Thyroid gland (tissue), 4 donors: ENCODE data around the gene LAPTM4A.

Experiments used
- POLR2A ChIP-seq, 2 donors: fragments of 450-650 bp; IDR thresholded peaks; one replicate each; pipeline ENCODE4 v1.6.1; 2017; ENCODE audit warnings: antibody characterized with exemption in 2 of 2, mild to moderate bottlenecking in 2 of 2, moderate library complexity in 1 of 2
- TF ChIP-seq, protein P1 (sequence below), 6 experiments: fragments of 200-600 bp in 3 of 6; fragments of 450-650 bp in 3 of 6; sonication (generic) in 3 of 6; IDR thresholded peaks; one replicate each; pipeline ENCODE4 v1.5.1; 2016 to 2019; ENCODE audit warnings: antibody characterized with exemption in 6 of 6, mild to moderate bottlenecking in 2 of 6, inconsistent platforms in 1 of 6, moderate library complexity in 1 of 6

DNA sequence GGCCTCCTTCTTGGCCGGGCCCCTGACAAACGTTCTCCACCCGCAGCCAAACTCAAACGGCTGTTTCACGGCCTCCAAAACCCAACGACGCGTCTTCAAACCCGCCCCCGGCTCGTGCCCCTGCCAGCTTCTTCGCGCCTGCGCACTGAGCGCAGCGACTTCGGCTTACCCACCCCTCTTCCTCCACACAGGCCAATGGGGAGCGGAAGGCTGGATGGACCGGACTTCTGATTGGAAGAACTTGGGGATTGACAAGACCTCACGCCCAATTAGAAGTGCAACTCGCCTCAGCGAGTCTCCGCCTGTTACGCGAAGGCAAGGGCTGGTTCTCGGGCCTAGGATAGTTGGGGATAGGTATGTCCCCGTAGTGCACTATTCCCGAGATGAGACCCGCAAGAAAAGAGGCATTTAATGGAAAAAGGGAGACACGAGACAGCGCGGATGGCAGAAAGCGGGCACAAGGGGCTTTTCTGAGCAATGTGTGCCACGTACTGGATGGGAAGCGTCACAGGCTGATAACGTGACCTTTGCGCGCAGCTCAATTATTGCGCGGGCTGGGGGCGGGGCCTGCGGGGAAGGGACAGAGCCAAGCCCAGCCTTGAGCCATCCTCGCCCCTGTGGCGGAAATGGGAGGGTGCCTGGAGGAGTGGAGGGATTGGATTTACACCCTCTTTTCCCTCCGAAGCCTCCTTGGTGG is at the start of gene LAPTM4A:
- TF ChIP-seq, protein P1, sequence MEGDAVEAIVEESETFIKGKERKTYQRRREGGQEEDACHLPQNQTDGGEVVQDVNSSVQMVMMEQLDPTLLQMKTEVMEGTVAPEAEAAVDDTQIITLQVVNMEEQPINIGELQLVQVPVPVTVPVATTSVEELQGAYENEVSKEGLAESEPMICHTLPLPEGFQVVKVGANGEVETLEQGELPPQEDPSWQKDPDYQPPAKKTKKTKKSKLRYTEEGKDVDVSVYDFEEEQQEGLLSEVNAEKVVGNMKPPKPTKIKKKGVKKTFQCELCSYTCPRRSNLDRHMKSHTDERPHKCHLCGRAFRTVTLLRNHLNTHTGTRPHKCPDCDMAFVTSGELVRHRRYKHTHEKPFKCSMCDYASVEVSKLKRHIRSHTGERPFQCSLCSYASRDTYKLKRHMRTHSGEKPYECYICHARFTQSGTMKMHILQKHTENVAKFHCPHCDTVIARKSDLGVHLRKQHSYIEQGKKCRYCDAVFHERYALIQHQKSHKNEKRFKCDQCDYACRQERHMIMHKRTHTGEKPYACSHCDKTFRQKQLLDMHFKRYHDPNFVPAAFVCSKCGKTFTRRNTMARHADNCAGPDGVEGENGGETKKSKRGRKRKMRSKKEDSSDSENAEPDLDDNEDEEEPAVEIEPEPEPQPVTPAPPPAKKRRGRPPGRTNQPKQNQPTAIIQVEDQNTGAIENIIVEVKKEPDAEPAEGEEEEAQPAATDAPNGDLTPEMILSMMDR (IDR thresholded peaks at IDR 0.05), result peak in 3 of 6 experiments; percentile 10 to 43 (median 42)
- peak; percentile 61 to 91 for TF ChIP-seq POLR2A (IDR thresholded peaks at IDR 0.05)
